ENCODE measurements around the gene FHIT. TPM values are rescaled to one million over a fixed set of nuclear protein-coding genes. Genes with fewer than 3 reads are reported as not detected.

Gene FHIT
- total and polyA plus RNA-seq, 4 donors: 6.9 to 16.5 (median 9.9) TPM

GRCh38 chr3:60107275-60107674 is 1144.0 kb downstream of the FHIT start:
- Histone ChIP-seq H3K27me3 (ENCODE audit: control insufficient read depth, insufficient read depth, low read length) (no peaks in the 10 kb centered on the region), H3K36me3 (ENCODE audit: control insufficient read depth, insufficient read depth, low read length) (no peaks in the 10 kb centered on the region), H3K4me1 (ENCODE audit: control insufficient read depth, insufficient read depth, low read length) (no peaks in the 10 kb centered on the region), H3K27ac (ENCODE audit: low read depth, low read length) (no peak overlapping the region), H3K9me3 (ENCODE audit: control insufficient read depth, insufficient read depth, low read length) (no peaks in the 10 kb centered on the region), H3K4me3 (ENCODE audit: low read depth, low read length) (no peak overlapping the region)
- DNase-seq (ENCODE audit: low read depth in 4 of 6, low spot score in 6 of 6): no peak
- 100% methylated on average over 1 of the region's 2 CpGs for WGBS (ENCODE audit: insufficient coverage)

- H3K27ac ChIP-seq (ENCODE audit: low read depth, low read length): no peak overlapping the region
- no peaks in the 10 kb centered on the region for H3K36me3 ChIP-seq (ENCODE audit: control insufficient read depth, insufficient read depth, low read length)
- H3K4me1 ChIP-seq (ENCODE audit: control insufficient read depth, insufficient read depth, low read length): no peaks in the 10 kb centered on the region
- no peak overlapping the region for H3K4me3 ChIP-seq (ENCODE audit: low read depth, low read length)
- 90% methylated on average over 2 of the region's 4 CpGs for WGBS (ENCODE audit: insufficient coverage)
- no peaks in the 10 kb centered on the region for H3K9me3 ChIP-seq (ENCODE audit: control insufficient read depth, insufficient read depth, low read length)
- H3K27me3 ChIP-seq (ENCODE audit: control insufficient read depth, insufficient read depth, low read length): no peaks in the 10 kb centered on the region
- DNase-seq (ENCODE audit: low read depth in 4 of 6, low spot score in 6 of 6): no peak
These were observed 1149.1 kb downstream of the FHIT start for GRCh38 chr3:60102154-60102553.

- no peaks in the 10 kb centered on the region for H3K9me3 ChIP-seq (ENCODE audit: control insufficient read depth, insufficient read depth, low read length)
- no peak overlapping the region for H3K27ac ChIP-seq (ENCODE audit: low read depth, low read length)
- no peaks in the 10 kb centered on the region for H3K4me1 ChIP-seq (ENCODE audit: control insufficient read depth, insufficient read depth, low read length)
- 92% methylated on average over 3 of the region's 4 CpGs for WGBS (ENCODE audit: insufficient coverage)
- H3K36me3 ChIP-seq (ENCODE audit: control insufficient read depth, insufficient read depth, low read length): no peaks in the 10 kb centered on the region
- no peaks in the 10 kb centered on the region for H3K27me3 ChIP-seq (ENCODE audit: control insufficient read depth, insufficient read depth, low read length)
- no peak overlapping the region for H3K4me3 ChIP-seq (ENCODE audit: low read depth, low read length)
- DNase-seq (ENCODE audit: low read depth in 4 of 6, low spot score in 6 of 6): no peak
These were observed 1149.6 kb downstream of the FHIT start for GRCh38 chr3:60101621-60102020.

GRCh38 chr3:60096403-60096802 is 1154.8 kb downstream of the FHIT start:
- 93% methylated on average over 4 of the region's 5 CpGs for WGBS (ENCODE audit: insufficient coverage)
- peak in 1 of 6 donors; percentile 18 for DNase-seq (ENCODE audit: low read depth in 4 of 6, low spot score in 6 of 6)
- Histone ChIP-seq H3K27me3 (ENCODE audit: control insufficient read depth, insufficient read depth, low read length) (no peaks in the 10 kb centered on the region), H3K9me3 (ENCODE audit: control insufficient read depth, insufficient read depth, low read length) (no peaks in the 10 kb centered on the region), H3K4me1 (ENCODE audit: control insufficient read depth, insufficient read depth, low read length) (peaks cover 4% of the 10 kb centered on the region), H3K27ac (ENCODE audit: low read depth, low read length) (no peak overlapping the region), H3K4me3 (ENCODE audit: low read depth, low read length) (no peak overlapping the region), H3K36me3 (ENCODE audit: control insufficient read depth, insufficient read depth, low read length) (no peaks in the 10 kb centered on the region)

- no peak for DNase-seq (ENCODE audit: low read depth in 4 of 6, low spot score in 6 of 6)
- Histone ChIP-seq H3K4me3 (ENCODE audit: low read depth, low read length) (no peak overlapping the region), H3K27me3 (ENCODE audit: control insufficient read depth, insufficient read depth, low read length) (no peaks in the 10 kb centered on the region), H3K36me3 (ENCODE audit: control insufficient read depth, insufficient read depth, low read length) (no peaks in the 10 kb centered on the region), H3K27ac (ENCODE audit: low read depth, low read length) (no peak overlapping the region), H3K4me1 (ENCODE audit: control insufficient read depth, insufficient read depth, low read length) (peaks cover 4% of the 10 kb centered on the region), H3K9me3 (ENCODE audit: control insufficient read depth, insufficient read depth, low read length) (no peaks in the 10 kb centered on the region)
- 95% methylated on average over 5 of the region's 6 CpGs for WGBS (ENCODE audit: insufficient coverage)
These were observed 1155.3 kb downstream of the FHIT start for GRCh38 chr3:60095930-60096329.

- DNase-seq (ENCODE audit: low read depth in 4 of 6, low spot score in 6 of 6): no peak
- Histone ChIP-seq H3K36me3 (ENCODE audit: control insufficient read depth, insufficient read depth, low read length) (no peaks in the 10 kb centered on the region), H3K4me1 (ENCODE audit: control insufficient read depth, insufficient read depth, low read length) (peaks cover 4% of the 10 kb centered on the region), H3K27me3 (ENCODE audit: control insufficient read depth, insufficient read depth, low read length) (no peaks in the 10 kb centered on the region), H3K27ac (ENCODE audit: low read depth, low read length) (no peak overlapping the region), H3K4me3 (ENCODE audit: low read depth, low read length) (no peak overlapping the region), H3K9me3 (ENCODE audit: control insufficient read depth, insufficient read depth, low read length) (no peaks in the 10 kb centered on the region)
- 60% methylated on average over 1 of the region's 4 CpGs for WGBS (ENCODE audit: insufficient coverage)
These were observed 1155.7 kb downstream of the FHIT start for GRCh38 chr3:60095516-60095915.

- H3K27me3 ChIP-seq (ENCODE audit: control insufficient read depth, insufficient read depth, low read length): no peaks in the 10 kb centered on the region
- H3K4me1 ChIP-seq (ENCODE audit: control insufficient read depth, insufficient read depth, low read length): peaks cover 4% of the 10 kb centered on the region
- H3K9me3 ChIP-seq (ENCODE audit: control insufficient read depth, insufficient read depth, low read length): no peaks in the 10 kb centered on the region
- H3K36me3 ChIP-seq (ENCODE audit: control insufficient read depth, insufficient read depth, low read length): no peaks in the 10 kb centered on the region
- 88% methylated on average over 1 of the region's 3 CpGs for WGBS (ENCODE audit: insufficient coverage)
- no peak overlapping the region for H3K27ac ChIP-seq (ENCODE audit: low read depth, low read length)
- H3K4me3 ChIP-seq (ENCODE audit: low read depth, low read length): no peak overlapping the region
- no peak for DNase-seq (ENCODE audit: low read depth in 4 of 6, low spot score in 6 of 6)
These were observed 1156.8 kb downstream of the FHIT start for GRCh38 chr3:60094392-60094947.

- no CpG with 5 or more reads among the region's 3 CpGs for WGBS (ENCODE audit: insufficient coverage)
- Histone ChIP-seq H3K27me3 (ENCODE audit: control insufficient read depth, insufficient read depth, low read length) (no peaks in the 10 kb centered on the region), H3K9me3 (ENCODE audit: control insufficient read depth, insufficient read depth, low read length) (no peaks in the 10 kb centered on the region), H3K4me3 (ENCODE audit: low read depth, low read length) (no peak overlapping the region), H3K4me1 (ENCODE audit: control insufficient read depth, insufficient read depth, low read length) (no peaks in the 10 kb centered on the region), H3K27ac (ENCODE audit: low read depth, low read length) (no peak overlapping the region), H3K36me3 (ENCODE audit: control insufficient read depth, insufficient read depth, low read length) (no peaks in the 10 kb centered on the region)
- no peak for DNase-seq (ENCODE audit: low read depth in 4 of 6, low spot score in 6 of 6)
These were observed 1160.7 kb downstream of the FHIT start for GRCh38 chr3:60090548-60090947.

- no peaks in the 10 kb centered on the region for H3K4me1 ChIP-seq (ENCODE audit: control insufficient read depth, insufficient read depth, low read length)
- DNase-seq (ENCODE audit: low read depth in 4 of 6, low spot score in 6 of 6): no peak
- no peaks in the 10 kb centered on the region for H3K36me3 ChIP-seq (ENCODE audit: control insufficient read depth, insufficient read depth, low read length)
- no peak overlapping the region for H3K4me3 ChIP-seq (ENCODE audit: low read depth, low read length)
- no peak overlapping the region for H3K27ac ChIP-seq (ENCODE audit: low read depth, low read length)
- H3K9me3 ChIP-seq (ENCODE audit: control insufficient read depth, insufficient read depth, low read length): no peaks in the 10 kb centered on the region
- WGBS (ENCODE audit: insufficient coverage): 90% methylated on average over 2 of the region's 2 CpGs
- no peaks in the 10 kb centered on the region for H3K27me3 ChIP-seq (ENCODE audit: control insufficient read depth, insufficient read depth, low read length)
These were observed 1164.4 kb downstream of the FHIT start for GRCh38 chr3:60086811-60087210.

- no peak for DNase-seq (ENCODE audit: low read depth in 4 of 6, low spot score in 6 of 6)
- no peaks in the 10 kb centered on the region for H3K27me3 ChIP-seq (ENCODE audit: control insufficient read depth, insufficient read depth, low read length)
These were observed 1165.6 kb downstream of the FHIT start for GRCh38 chr3:60085649-60086048.

More at GRCh38 chr3:60085649-60086048, 1165.6 kb downstream of the FHIT start:
- Histone ChIP-seq H3K27ac (ENCODE audit: low read depth, low read length) (no peak overlapping the region), H3K9me3 (ENCODE audit: control insufficient read depth, insufficient read depth, low read length) (no peaks in the 10 kb centered on the region), H3K36me3 (ENCODE audit: control insufficient read depth, insufficient read depth, low read length) (no peaks in the 10 kb centered on the region), H3K4me1 (ENCODE audit: control insufficient read depth, insufficient read depth, low read length) (no peaks in the 10 kb centered on the region), H3K4me3 (ENCODE audit: low read depth, low read length) (no peak overlapping the region)

Data from spinal cord (tissue), 10 donors.